Liver (tissue), 9 donors: Measurements from ENCODE around the gene APLN. TPM values are rescaled to one million over a fixed set of nuclear protein-coding genes. Genes with fewer than 3 reads are reported as not detected.

Source experiments
- DNase-seq: peaks from one replicate; pipeline ENCODE4 v3.0.0-alpha.2; 2017; ENCODE audit warnings: low spot score
- H3K27ac ChIP-seq, 2 donors: one replicate each; pipeline ENCODE4 v1.7.0; 2013; ENCODE audit warnings: inconsistent platforms in 2 of 2, low read length in 2 of 2, control low read depth in 1 of 2, low read depth in 1 of 2, mild to moderate bottlenecking in 1 of 2
- H3K27me3 ChIP-seq, 4 donors: one replicate each; pipeline versions ENCODE4 v1.6.1 to v1.7.0; 2013; ENCODE audit warnings: low read length in 3 of 4, inconsistent platforms in 1 of 4, mild to moderate bottlenecking in 1 of 4, moderate library complexity in 1 of 4; ENCODE audit not compliant: control insufficient read depth in 4 of 4, insufficient read depth in 4 of 4
- H3K36me3 ChIP-seq, 4 donors: one replicate each; pipeline versions ENCODE4 v1.6.1 to v1.7.0; 2013; ENCODE audit warnings: low read length in 3 of 4, mild to moderate bottlenecking in 3 of 4, low read depth in 1 of 4, moderate library complexity in 1 of 4; ENCODE audit not compliant: control insufficient read depth in 4 of 4, insufficient read depth in 3 of 4
- H3K4me1 ChIP-seq, 4 donors: one replicate each; pipeline versions ENCODE4 v1.6.1 to v1.7.0; 2013; ENCODE audit warnings: low read length in 3 of 4, mild to moderate bottlenecking in 3 of 4, moderate library complexity in 1 of 4; ENCODE audit not compliant: control insufficient read depth in 4 of 4, insufficient read depth in 4 of 4
- H3K4me3 ChIP-seq, 3 donors: one replicate each; pipeline versions ENCODE4 v1.6.1 to v1.7.0; 2013; ENCODE audit warnings: low read length in 3 of 3, control low read depth in 1 of 3, low read depth in 1 of 3, mild to moderate bottlenecking in 1 of 3
- H3K9ac ChIP-seq, 2 donors: one replicate each; pipeline ENCODE4 v1.7.0; 2013; ENCODE audit warnings: low read length in 2 of 2, mild to moderate bottlenecking in 2 of 2, moderate library complexity in 2 of 2, control low read depth in 1 of 2, low read depth in 1 of 2
- H3K9me3 ChIP-seq, 4 donors: one replicate each; pipeline versions ENCODE4 v1.6.1 to v1.7.0; 2013; ENCODE audit warnings: low read length in 3 of 4; ENCODE audit not compliant: control insufficient read depth in 4 of 4
- EGR1 ChIP-seq, 2 donors: IDR thresholded peaks; 2 replicates each; pipeline ENCODE4 v1.6.1; 2016 to 2018; ENCODE audit warnings: antibody characterized with exemption in 2 of 2, low read depth in 2 of 2
- FOXA1 ChIP-seq: IDR thresholded peaks from 2 replicates; pipeline ENCODE4 v1.6.1; 2016; ENCODE audit warnings: antibody characterized with exemption
- FOXA2 ChIP-seq: IDR thresholded peaks from 2 replicates; pipeline ENCODE4 v1.6.1; 2016; ENCODE audit warnings: antibody characterized with exemption
- GABPA ChIP-seq, 2 donors: IDR thresholded peaks in 1 of 2; conservative IDR thresholded peaks in 1 of 2; 2 replicates each; pipeline ENCODE4 v1.6.1; 2016; ENCODE audit warnings: antibody characterized with exemption in 2 of 2, mild to moderate bottlenecking in 1 of 2, moderate library complexity in 1 of 2
- HNF4A ChIP-seq, 2 donors: conservative IDR thresholded peaks; 2 replicates each; pipeline ENCODE4 v1.6.1; 2016; ENCODE audit warnings: antibody characterized with exemption in 2 of 2, mild to moderate bottlenecking in 2 of 2
- HNF4G ChIP-seq: IDR thresholded peaks from 2 replicates; pipeline ENCODE4 v1.6.1; 2016; ENCODE audit warnings: antibody characterized with exemption
- JUND ChIP-seq, 2 donors: IDR thresholded peaks; 2 replicates each; pipeline ENCODE4 v1.6.1; 2016; ENCODE audit warnings: antibody characterized with exemption in 2 of 2
- NR2F2 ChIP-seq: IDR thresholded peaks from 2 replicates; pipeline ENCODE4 v1.6.1; 2016; ENCODE audit warnings: antibody characterized with exemption
- RAD21 ChIP-seq, 2 donors: IDR thresholded peaks; 2 replicates each; pipeline ENCODE4 v1.6.1; 2016; ENCODE audit warnings: antibody characterized with exemption in 2 of 2, mild to moderate bottlenecking in 2 of 2
- RXRA ChIP-seq, 2 donors: IDR thresholded peaks; 2 replicates each; pipeline ENCODE4 v1.6.1; 2017 to 2018; ENCODE audit warnings: antibody characterized with exemption in 2 of 2, mild to moderate bottlenecking in 1 of 2
- TAF1 ChIP-seq: conservative IDR thresholded peaks from 2 replicates; pipeline ENCODE4 v1.6.1; 2016; ENCODE audit warnings: antibody characterized with exemption, mild to moderate bottlenecking
- YY1 ChIP-seq: IDR thresholded peaks from 2 replicates; pipeline ENCODE4 v1.6.1; 2016; ENCODE audit warnings: antibody characterized with exemption, mild to moderate bottlenecking
- WGBS: extraction: QIAGEN DNeasy Blood & Tissue Kit; methylation state at CpG from one replicate; pipeline ENCODE4 v1.1.7; 2013; 5-methylcytosine and 5-hydroxymethylcytosine counted together
- polyA plus RNA-seq, 2 donors: library from polyadenylated mRNA; stranded (reverse) in 1 of 2; unstranded in 1 of 2; fragments of 200-250 nt in 1 of 2; fragments of >200 nt in 1 of 2; fragmentation: Nextera tagmentation in 1 of 2; extraction: Ambion mirVana in 1 of 2; gene quantifications; one replicate each; pipeline versions ENCODE4 v1.2.1 to v1.2.3, GENCODE V29; 2013 to 2015
- total RNA-seq, 2 donors: library from RNA; depleted of rRNA; stranded (reverse); fragments of >200 nt; gene quantifications; one replicate each; pipeline ENCODE4 v1.2.3, GENCODE V29; 2014
- TF ChIP-seq, protein P1 (sequence below): IDR thresholded peaks from 2 replicates; pipeline ENCODE4 v1.6.1; 2016; ENCODE audit warnings: antibody characterized with exemption
- TF ChIP-seq, protein P2 (sequence below): fragments of 150-350 bp; IDR thresholded peaks from 2 replicates; pipeline ENCODE4 v1.5.1; 2017; ENCODE audit warnings: improper control_type of control experiment, low read depth, low read length; ENCODE audit not compliant: missing input control
- TF ChIP-seq, protein P3 (sequence below): IDR thresholded peaks from 2 replicates; pipeline ENCODE4 v1.6.1; 2016; ENCODE audit warnings: antibody characterized with exemption, mild to moderate bottlenecking
- TF ChIP-seq, protein P4 (sequence below): IDR thresholded peaks from 2 replicates; pipeline ENCODE4 v1.6.1; 2016; ENCODE audit warnings: antibody characterized with exemption
- TF ChIP-seq, protein P5 (sequence below): IDR thresholded peaks from 2 replicates; pipeline ENCODE4 v1.6.1; 2016; ENCODE audit warnings: antibody characterized with exemption
- donor health status: healthy.
- donor health status: healthy.
- donor health status: healthy.
- donor health status: healthy.
- donor health status: healthy.

Gene APLN
- total and polyA plus RNA-seq, 4 donors = 0.19 to 0.33 TPM; not detected in 2

DNA sequence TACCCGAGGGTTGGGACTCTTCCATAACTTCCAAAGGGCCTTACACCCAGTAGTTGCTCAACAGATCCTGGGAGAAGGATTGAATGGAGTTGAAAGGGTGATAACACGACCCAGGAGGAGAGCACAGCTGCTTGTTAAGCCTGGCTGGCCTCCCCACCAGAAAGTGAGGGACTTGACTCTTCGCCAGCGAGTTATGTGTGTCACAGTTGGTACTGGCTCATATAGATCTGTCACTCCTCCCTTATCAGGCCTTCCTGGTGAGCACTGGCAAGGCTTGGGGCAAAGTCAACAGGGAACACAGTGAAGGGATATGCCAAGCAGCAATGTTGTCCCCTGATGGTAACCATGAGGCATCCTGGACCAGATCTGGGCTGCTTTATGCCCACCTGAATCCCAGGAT lies 35.8 kb downstream of the APLN start:
- TF ChIP-seq NR2F2 = no peak
- TF ChIP-seq TAF1 = no peak
- no peak for TF ChIP-seq HNF4G
- TF ChIP-seq, protein P1, sequence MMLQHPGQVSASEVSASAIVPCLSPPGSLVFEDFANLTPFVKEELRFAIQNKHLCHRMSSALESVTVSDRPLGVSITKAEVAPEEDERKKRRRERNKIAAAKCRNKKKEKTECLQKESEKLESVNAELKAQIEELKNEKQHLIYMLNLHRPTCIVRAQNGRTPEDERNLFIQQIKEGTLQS = no peak
- no peak for TF ChIP-seq FOXA2
- no peak for TF ChIP-seq YY1
- no peak for TF ChIP-seq GABPA (IDR thresholded peaks at IDR 0.05 in 1 of 2, conservative IDR thresholded peaks at IDR 0.05 in 1 of 2)
- TF ChIP-seq, protein P2, sequence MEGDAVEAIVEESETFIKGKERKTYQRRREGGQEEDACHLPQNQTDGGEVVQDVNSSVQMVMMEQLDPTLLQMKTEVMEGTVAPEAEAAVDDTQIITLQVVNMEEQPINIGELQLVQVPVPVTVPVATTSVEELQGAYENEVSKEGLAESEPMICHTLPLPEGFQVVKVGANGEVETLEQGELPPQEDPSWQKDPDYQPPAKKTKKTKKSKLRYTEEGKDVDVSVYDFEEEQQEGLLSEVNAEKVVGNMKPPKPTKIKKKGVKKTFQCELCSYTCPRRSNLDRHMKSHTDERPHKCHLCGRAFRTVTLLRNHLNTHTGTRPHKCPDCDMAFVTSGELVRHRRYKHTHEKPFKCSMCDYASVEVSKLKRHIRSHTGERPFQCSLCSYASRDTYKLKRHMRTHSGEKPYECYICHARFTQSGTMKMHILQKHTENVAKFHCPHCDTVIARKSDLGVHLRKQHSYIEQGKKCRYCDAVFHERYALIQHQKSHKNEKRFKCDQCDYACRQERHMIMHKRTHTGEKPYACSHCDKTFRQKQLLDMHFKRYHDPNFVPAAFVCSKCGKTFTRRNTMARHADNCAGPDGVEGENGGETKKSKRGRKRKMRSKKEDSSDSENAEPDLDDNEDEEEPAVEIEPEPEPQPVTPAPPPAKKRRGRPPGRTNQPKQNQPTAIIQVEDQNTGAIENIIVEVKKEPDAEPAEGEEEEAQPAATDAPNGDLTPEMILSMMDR = no peak
- no peak for TF ChIP-seq EGR1 (IDR thresholded peaks at IDR 0.05; ENCODE audit: low read depth in 2 of 2)
- TF ChIP-seq, protein P3, sequence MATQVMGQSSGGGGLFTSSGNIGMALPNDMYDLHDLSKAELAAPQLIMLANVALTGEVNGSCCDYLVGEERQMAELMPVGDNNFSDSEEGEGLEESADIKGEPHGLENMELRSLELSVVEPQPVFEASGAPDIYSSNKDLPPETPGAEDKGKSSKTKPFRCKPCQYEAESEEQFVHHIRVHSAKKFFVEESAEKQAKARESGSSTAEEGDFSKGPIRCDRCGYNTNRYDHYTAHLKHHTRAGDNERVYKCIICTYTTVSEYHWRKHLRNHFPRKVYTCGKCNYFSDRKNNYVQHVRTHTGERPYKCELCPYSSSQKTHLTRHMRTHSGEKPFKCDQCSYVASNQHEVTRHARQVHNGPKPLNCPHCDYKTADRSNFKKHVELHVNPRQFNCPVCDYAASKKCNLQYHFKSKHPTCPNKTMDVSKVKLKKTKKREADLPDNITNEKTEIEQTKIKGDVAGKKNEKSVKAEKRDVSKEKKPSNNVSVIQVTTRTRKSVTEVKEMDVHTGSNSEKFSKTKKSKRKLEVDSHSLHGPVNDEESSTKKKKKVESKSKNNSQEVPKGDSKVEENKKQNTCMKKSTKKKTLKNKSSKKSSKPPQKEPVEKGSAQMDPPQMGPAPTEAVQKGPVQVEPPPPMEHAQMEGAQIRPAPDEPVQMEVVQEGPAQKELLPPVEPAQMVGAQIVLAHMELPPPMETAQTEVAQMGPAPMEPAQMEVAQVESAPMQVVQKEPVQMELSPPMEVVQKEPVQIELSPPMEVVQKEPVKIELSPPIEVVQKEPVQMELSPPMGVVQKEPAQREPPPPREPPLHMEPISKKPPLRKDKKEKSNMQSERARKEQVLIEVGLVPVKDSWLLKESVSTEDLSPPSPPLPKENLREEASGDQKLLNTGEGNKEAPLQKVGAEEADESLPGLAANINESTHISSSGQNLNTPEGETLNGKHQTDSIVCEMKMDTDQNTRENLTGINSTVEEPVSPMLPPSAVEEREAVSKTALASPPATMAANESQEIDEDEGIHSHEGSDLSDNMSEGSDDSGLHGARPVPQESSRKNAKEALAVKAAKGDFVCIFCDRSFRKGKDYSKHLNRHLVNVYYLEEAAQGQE = no peak
- TF ChIP-seq, protein P4, sequence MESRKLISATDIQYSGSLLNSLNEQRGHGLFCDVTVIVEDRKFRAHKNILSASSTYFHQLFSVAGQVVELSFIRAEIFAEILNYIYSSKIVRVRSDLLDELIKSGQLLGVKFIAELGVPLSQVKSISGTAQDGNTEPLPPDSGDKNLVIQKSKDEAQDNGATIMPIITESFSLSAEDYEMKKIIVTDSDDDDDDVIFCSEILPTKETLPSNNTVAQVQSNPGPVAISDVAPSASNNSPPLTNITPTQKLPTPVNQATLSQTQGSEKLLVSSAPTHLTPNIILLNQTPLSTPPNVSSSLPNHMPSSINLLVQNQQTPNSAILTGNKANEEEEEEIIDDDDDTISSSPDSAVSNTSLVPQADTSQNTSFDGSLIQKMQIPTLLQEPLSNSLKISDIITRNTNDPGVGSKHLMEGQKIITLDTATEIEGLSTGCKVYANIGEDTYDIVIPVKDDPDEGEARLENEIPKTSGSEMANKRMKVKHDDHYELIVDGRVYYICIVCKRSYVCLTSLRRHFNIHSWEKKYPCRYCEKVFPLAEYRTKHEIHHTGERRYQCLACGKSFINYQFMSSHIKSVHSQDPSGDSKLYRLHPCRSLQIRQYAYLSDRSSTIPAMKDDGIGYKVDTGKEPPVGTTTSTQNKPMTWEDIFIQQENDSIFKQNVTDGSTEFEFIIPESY = no peak
- no peak for TF ChIP-seq RAD21 (IDR thresholded peaks at IDR 0.05)
- TF ChIP-seq FOXA1 = no peak
- TF ChIP-seq RXRA (IDR thresholded peaks at IDR 0.05) = no peak
- TF ChIP-seq, protein P5, sequence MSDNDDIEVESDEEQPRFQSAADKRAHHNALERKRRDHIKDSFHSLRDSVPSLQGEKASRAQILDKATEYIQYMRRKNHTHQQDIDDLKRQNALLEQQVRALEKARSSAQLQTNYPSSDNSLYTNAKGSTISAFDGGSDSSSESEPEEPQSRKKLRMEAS = no peak
- TF ChIP-seq JUND (IDR thresholded peaks at IDR 0.05) = no peak
- TF ChIP-seq HNF4A (conservative IDR thresholded peaks at IDR 0.05) = no peak
- H3K4me1 ChIP-seq = no peaks in the 10 kb centered on the region
- no peak for DNase-seq
- no peak overlapping the region for H3K9ac ChIP-seq
- no peak overlapping the region for H3K27ac ChIP-seq
- 87% methylated on average over 4 of the region's 4 CpGs for WGBS
- no peaks in the 10 kb centered on the region for H3K27me3 ChIP-seq
- no peaks in the 10 kb centered on the region for H3K36me3 ChIP-seq
- no peaks in the 10 kb centered on the region for H3K9me3 ChIP-seq
- no peak overlapping the region for H3K4me3 ChIP-seq

DNA sequence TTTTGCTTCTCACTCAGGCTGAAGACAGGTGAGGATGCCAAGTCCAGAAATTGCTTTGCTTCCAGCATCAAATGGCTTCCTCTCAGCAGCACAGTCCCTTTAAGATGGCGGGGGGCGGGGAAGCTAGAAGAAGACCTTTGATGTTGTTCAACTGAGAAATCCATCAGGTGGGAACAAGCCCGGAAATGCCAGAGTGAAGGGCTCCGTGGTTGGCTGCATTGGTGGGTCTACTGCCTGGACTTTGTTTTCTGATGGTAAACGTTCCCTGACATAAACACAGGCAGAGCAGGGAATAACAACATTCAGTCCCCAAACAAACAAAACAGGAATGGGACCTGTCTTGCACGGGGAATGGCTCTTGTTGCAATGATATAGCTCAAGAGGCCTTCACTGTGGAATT lies 37.3 kb downstream of the APLN start:
- no peak for DNase-seq
- no peak for TF ChIP-seq HNF4G
- Histone ChIP-seq H3K4me1 (no peaks in the 10 kb centered on the region), H3K9ac (no peak overlapping the region), H3K27ac (no peak overlapping the region), H3K9me3 (no peaks in the 10 kb centered on the region), H3K4me3 (no peak overlapping the region), H3K36me3 (no peaks in the 10 kb centered on the region), H3K27me3 (no peaks in the 10 kb centered on the region)
- WGBS = 86% methylated on average over 6 of the region's 6 CpGs
